OCI-LY3 (cell line): ENCODE results near the gene PLA2G4E.

Source experiments
- H2AFZ ChIP-seq: fragments of 200-600, 300-600 bp; shearing (Covaris generic); 2 replicates; pipeline ENCODE4 v1.6.0; 2014; ENCODE audit warnings: antibody characterized with exemption, low read depth, low read length
- H3K27ac ChIP-seq: fragments of 200-600, 300-600 bp; sonication (generic); 2 replicates; pipeline ENCODE4 v1.5.1; 2014; ENCODE audit warnings: mild to moderate bottlenecking, low read length, moderate library complexity, mixed read lengths
- H3K27me3 ChIP-seq: fragments of 200-600, 300-600 bp; sonication (generic); 2 replicates; pipeline ENCODE4 v1.6.1; 2014; ENCODE audit warnings: low read depth, low read length, mixed read lengths
- H3K36me3 ChIP-seq: fragments of 200-600, 300-600 bp; sonication (generic); replicated peaks from 2 replicates; pipeline ENCODE3; 2014; ENCODE audit warnings: low read depth, low read length, mixed read lengths
- H3K4me1 ChIP-seq: fragments of 300-600, 200-600 bp; sonication (generic); 2 replicates; pipeline ENCODE4 v1.6.1; 2014; ENCODE audit warnings: low read length, mixed read lengths
- H3K4me2 ChIP-seq: fragments of 200-600, 300-600 bp; sonication (generic); 2 replicates; pipeline ENCODE4 v1.6.1; 2014; ENCODE audit warnings: low read length, mixed read lengths
- H3K4me3 ChIP-seq: fragments of 300-600, 200-600 bp; sonication (generic); 2 replicates; pipeline ENCODE4 v1.5.1; 2014; ENCODE audit warnings: antibody characterized with exemption, mild to moderate bottlenecking, low read length, moderate library complexity
- H3K79me2 ChIP-seq: fragments of 300-600, 200-600 bp; shearing (Covaris generic); 2 replicates; pipeline ENCODE4 v1.6.1; 2014; ENCODE audit warnings: mild to moderate bottlenecking, low read length, mixed read lengths
- H3K9ac ChIP-seq: fragments of 300-600, 200-600 bp; shearing (Covaris generic); 2 replicates; pipeline ENCODE4 v1.6.0; 2014; ENCODE audit warnings: mild to moderate bottlenecking, low read length, moderate library complexity
- H3K9me3 ChIP-seq: fragments of 200-600, 300-600 bp; shearing (Covaris generic); 2 replicates; pipeline ENCODE4 v1.6.1; 2014; ENCODE audit warnings: low read length, mixed read lengths; ENCODE audit not compliant: insufficient read depth
- H4K20me1 ChIP-seq: fragments of 200-600, 300-600 bp; sonication (generic); 2 replicates; pipeline ENCODE4 v1.6.1; 2016; ENCODE audit warnings: low read length, mixed read lengths; ENCODE audit not compliant: insufficient read depth
- CTCF ChIP-seq: fragments of 200-600, 300-600 bp; sonication (generic); IDR thresholded peaks from 2 replicates; pipeline ENCODE4 v1.5.1; 2014; ENCODE audit warnings: antibody characterized with exemption, low read length, low read depth
- EZH2phosphoT487 ChIP-seq: fragments of 200-600 bp; shearing (Covaris generic); IDR thresholded peaks from 2 replicates; pipeline ENCODE4 v1.6.1; 2018; ENCODE audit warnings: antibody characterized with exemption, mixed run types, low read depth

PLA2G4E gene

GRCh38 chr15:42012241-42012640 lies 8.6 kb downstream of the PLA2G4E start:
- H3K27ac ChIP-seq = no peak overlapping the region
- H3K4me1 ChIP-seq = peaks cover 27% of the 10 kb centered on the region
- H3K4me3 ChIP-seq = no peak overlapping the region
- no peak overlapping the region for H2AFZ ChIP-seq
- H4K20me1 ChIP-seq = no peaks in the 10 kb centered on the region
- no peaks in the 10 kb centered on the region for H3K79me2 ChIP-seq
- no peak overlapping the region for H3K4me2 ChIP-seq
- H3K27me3 ChIP-seq = no peaks in the 10 kb centered on the region
- H3K9me3 ChIP-seq = no peaks in the 10 kb centered on the region
- H3K9ac ChIP-seq = no peak overlapping the region
- no peaks in the 10 kb centered on the region for H3K36me3 ChIP-seq
- TF ChIP-seq EZH2phosphoT487 (no peak), CTCF (no peak)

GRCh38 chr15:42011074-42011473 lies 9.8 kb downstream of the PLA2G4E start:
- H3K36me3 ChIP-seq = no peaks in the 10 kb centered on the region
- peak overlapping the region; percentile 50 for H3K4me2 ChIP-seq
- H3K79me2 ChIP-seq = no peaks in the 10 kb centered on the region
- H3K27me3 ChIP-seq = no peaks in the 10 kb centered on the region
- H2AFZ ChIP-seq = peak overlapping the region; percentile 68
- no peak overlapping the region for H3K4me3 ChIP-seq
- peaks cover 27% of the 10 kb centered on the region for H3K4me1 ChIP-seq
- no peak overlapping the region for H3K9ac ChIP-seq
- no peaks in the 10 kb centered on the region for H3K9me3 ChIP-seq
- TF ChIP-seq CTCF (no peak), EZH2phosphoT487 (no peak)
- H4K20me1 ChIP-seq = no peaks in the 10 kb centered on the region
- H3K27ac ChIP-seq = no peak overlapping the region

GRCh38 chr15:42010434-42010833 lies 10.4 kb downstream of the PLA2G4E start:
- Histone ChIP-seq H3K4me1 (peaks cover 27% of the 10 kb centered on the region), H4K20me1 (no peaks in the 10 kb centered on the region), H3K4me3 (no peak overlapping the region), H2AFZ (peak overlapping the region; percentile 68; the same call in 1 of the 2 replicates), H3K9ac (no peak overlapping the region), H3K27ac (no peak overlapping the region), H3K4me2 (peak overlapping the region; percentile 50), H3K27me3 (no peaks in the 10 kb centered on the region), H3K36me3 (no peaks in the 10 kb centered on the region), H3K79me2 (no peaks in the 10 kb centered on the region), H3K9me3 (no peaks in the 10 kb centered on the region)
- TF ChIP-seq EZH2phosphoT487 (no peak), CTCF (no peak)

GRCh38 chr15:42009474-42009873 lies 11.4 kb downstream of the PLA2G4E start:
- no peak overlapping the region for H3K9ac ChIP-seq
- no peaks in the 10 kb centered on the region for H3K36me3 ChIP-seq
- H3K4me3 ChIP-seq = no peak overlapping the region
- no peak overlapping the region for H3K27ac ChIP-seq
- no peaks in the 10 kb centered on the region for H4K20me1 ChIP-seq
- TF ChIP-seq EZH2phosphoT487 (no peak), CTCF (no peak)
- H3K9me3 ChIP-seq = no peaks in the 10 kb centered on the region
- H3K27me3 ChIP-seq = no peaks in the 10 kb centered on the region
- H3K4me1 ChIP-seq = peaks cover 27% of the 10 kb centered on the region
- no peak overlapping the region for H2AFZ ChIP-seq
- H3K4me2 ChIP-seq = no peak overlapping the region
- H3K79me2 ChIP-seq = no peaks in the 10 kb centered on the region
